HCT116 (cell line): ENCODE data around the gene FLVCR1. TPM values are rescaled to one million over a fixed set of nuclear protein-coding genes. Genes with fewer than 3 reads are reported as not detected.
"Not testable (repeated sequence)": the region's sequence is repeated elsewhere in the genome, so short reads cannot be mapped to it uniquely, and the experiment has no call there.

Source experiments
- ATAC-seq: fragments of 200-7000 bp; cut with Tn5 transposase; 2 replicates; pipeline ENCODE4 v1.9.1; 2020; ENCODE audit warnings: mild to moderate bottlenecking, moderate library complexity
- BruUV-seq: library from RNA; stranded (reverse); fragments of 400-500 nt; replicated peaks from 2 replicates; lab custom pipeline; 2021; lab: Mats Ljungman, UMichigan
- CTCF ChIA-PET: fragments of 300-600 bp; sonication (Branson Sonifier 250); formaldehyde crosslinking; loops from one replicate; lab custom pipeline; 2021; ENCODE audit warnings: antibody characterized with exemption; lab: Charles Lee
- POLR2A ChIA-PET: fragments of 300-600, 350-600 bp; sonication (Branson Sonifier 250); formaldehyde crosslinking; loops from one replicate; lab custom pipeline; 2021; ENCODE audit warnings: antibody characterized with exemption; lab: Charles Lee
- RAD21 ChIA-PET, 2 experiments: fragments of 300-600 bp; sonication (Branson Sonifier 250); formaldehyde crosslinking; loops; one replicate each; lab custom pipeline; 2023; ENCODE audit warnings: low total read pairs in 2 of 2; ENCODE audit not compliant: uncharacterized antibody in 2 of 2, unreplicated experiment in 2 of 2, low non-redundant PET in 1 of 2; lab: Charles Lee
- DNase-seq: peaks from one replicate; pipeline ENCODE4 v3.0.0-alpha.2; 2010; ENCODE audit warnings: low read depth, low spot score
- H2AFZ ChIP-seq: fragments of 200-600 bp; shearing (Covaris generic), sonication (generic); 2 replicates; pipeline ENCODE4 v1.6.1; 2017; ENCODE audit warnings: low read depth, mixed run types, mixed read lengths, antibody characterized with exemption, low read length; ENCODE audit not compliant: poor library complexity, severe bottlenecking
- H3K27ac ChIP-seq: 2 replicates; pipeline ENCODE4 v1.5.1; 2012; ENCODE audit warnings: low read depth, low read length
- H3K27me3 ChIP-seq: fragments of 200-600 bp; sonication (generic); 2 replicates; pipeline ENCODE4 v1.6.1; 2016; ENCODE audit warnings: mixed run types, low read length, mixed read lengths; ENCODE audit not compliant: insufficient read depth
- H3K36me3 ChIP-seq, 2 experiments: fragments of 200-500 bp in 1 of 2; fragments of 200-600 bp in 1 of 2; sonication (Bioruptor generic) in 1 of 2; sonication (generic) in 1 of 2; 2 replicates each; pipeline versions ENCODE4 v1.5.1 to v1.6.1; 2014 to 2016; ENCODE audit warnings: low read length in 2 of 2, inconsistent platforms in 1 of 2, mixed read lengths in 1 of 2, mixed run types in 1 of 2; ENCODE audit not compliant: insufficient read depth in 2 of 2, control insufficient read depth in 1 of 2
- H3K4me1 ChIP-seq, 2 experiments: fragments of 200-600 bp in 1 of 2; sonication (generic) in 1 of 2; 2 replicates each; pipeline versions ENCODE4 v1.5.1 to v1.6.1; 2012 to 2017; ENCODE audit warnings: low read length in 2 of 2, inconsistent platforms in 1 of 2, mild to moderate bottlenecking in 1 of 2, mixed read lengths in 1 of 2, mixed run types in 1 of 2, moderate library complexity in 1 of 2; ENCODE audit not compliant: insufficient read depth in 2 of 2, control insufficient read depth in 1 of 2
- H3K4me2 ChIP-seq: fragments of 200-600 bp; sonication (generic); 2 replicates; pipeline ENCODE4 v1.6.1; 2017; ENCODE audit warnings: mixed run types, low read length, mixed read lengths
- H3K4me3 ChIP-seq, 2 experiments: fragments of 200-600 bp in 1 of 2; sonication (generic) in 1 of 2; replicated peaks in 1 of 2; 2 replicates each; pipeline ENCODE4 v1.5.1; 2011 to 2016; ENCODE audit warnings: low read length in 2 of 2, control low read depth in 1 of 2, low read depth in 1 of 2, mild to moderate bottlenecking in 1 of 2, mixed read lengths in 1 of 2, mixed run types in 1 of 2
- H3K79me2 ChIP-seq: fragments of 200-600 bp; sonication (generic); 2 replicates; pipeline ENCODE4 v1.6.1; 2017; ENCODE audit warnings: mild to moderate bottlenecking, mixed run types, low read length, moderate library complexity, mixed read lengths; ENCODE audit not compliant: insufficient read depth
- H3K9ac ChIP-seq: fragments of 200-600 bp; sonication (generic); 2 replicates; pipeline ENCODE4 v1.6.1; 2016; ENCODE audit warnings: low read length, mixed read lengths
- H3K9me2 ChIP-seq: fragments of 200-600 bp; sonication (generic), shearing (Covaris generic); 2 replicates; pipeline ENCODE4 v1.6.1; 2017; ENCODE audit warnings: mixed run types, mild to moderate bottlenecking, moderate library complexity; ENCODE audit not compliant: insufficient read depth
- H3K9me3 ChIP-seq, 2 experiments: fragments of 200-500 bp in 1 of 2; fragments of 200-600 bp in 1 of 2; sonication (Bioruptor generic) in 1 of 2; sonication (generic) in 1 of 2; 2 replicates each; pipeline ENCODE4 v1.6.1; 2014 to 2017; ENCODE audit warnings: low read length in 2 of 2, mixed read lengths in 2 of 2, inconsistent platforms in 1 of 2, low read depth in 1 of 2, mild to moderate bottlenecking in 1 of 2, mixed run types in 1 of 2, moderate library complexity in 1 of 2; ENCODE audit not compliant: control insufficient read depth in 1 of 2, insufficient read depth in 1 of 2
- H4K20me1 ChIP-seq: fragments of 200-600 bp; sonication (generic), shearing (Covaris generic); 2 replicates; pipeline ENCODE4 v1.6.1; 2017; ENCODE audit warnings: mixed run types, mild to moderate bottlenecking, moderate library complexity; ENCODE audit not compliant: insufficient read depth
- EZH2phosphoT487 ChIP-seq: fragments of 200-600 bp; IDR thresholded peaks from 2 replicates; pipeline ENCODE4 v1.6.1; 2018; ENCODE audit warnings: antibody characterized with exemption, borderline replicate concordance
- MAX ChIP-seq: IDR thresholded peaks from 2 replicates; pipeline ENCODE4 v1.6.1; 2012
- RAD21 ChIP-seq: IDR thresholded peaks from 2 replicates; pipeline ENCODE4 v1.6.1; 2012; ENCODE audit warnings: low read depth, mild to moderate bottlenecking
- REST ChIP-seq: IDR thresholded peaks from 2 replicates; pipeline ENCODE4 v1.6.1; 2012; ENCODE audit warnings: low read depth
- YY1 ChIP-seq: IDR thresholded peaks from 2 replicates; pipeline ENCODE4 v1.6.1; 2011; ENCODE audit warnings: low read length, low read depth, moderate library complexity, mild to moderate bottlenecking; ENCODE audit not compliant: insufficient replicate concordance; ENCODE audit errors: extremely low read depth
- ZFX ChIP-seq: fragments of 450-650 bp; IDR thresholded peaks from 2 replicates; pipeline ENCODE4 v1.6.1; 2017
- intact Hi-C: fragments of 100-400 bp; cut with micrococcal nuclease; formaldehyde crosslinking; loops from 2 replicates; pipeline ENCODE4 v1.10.0; 2022
- total RNA-seq: library from RNA; stranded (reverse); gene quantifications from one replicate; pipeline ENCODE4 v1.2.1, GENCODE V29; 2021; ENCODE audit not compliant: unreplicated experiment
- TF ChIP-seq, protein P1 (sequence below), 3 experiments: fragments of 200-600 bp in 1 of 3; sonication (generic) in 1 of 3; IDR thresholded peaks in 2 of 3; conservative IDR thresholded peaks in 1 of 3; 2 replicates each; pipeline ENCODE4 v1.5.1; 2012 to 2017; ENCODE audit warnings: low read depth in 2 of 3, low read length in 2 of 3, antibody characterized with exemption in 1 of 3, borderline replicate concordance in 1 of 3, control low read depth in 1 of 3, mild to moderate bottlenecking in 1 of 3, mixed read lengths in 1 of 3, mixed run types in 1 of 3, moderate library complexity in 1 of 3; ENCODE audit not compliant: insufficient read depth in 1 of 3

The FLVCR1 gene
- total RNA-seq, 1 experiment from 2014 or later: 19.0 TPM

DNA sequence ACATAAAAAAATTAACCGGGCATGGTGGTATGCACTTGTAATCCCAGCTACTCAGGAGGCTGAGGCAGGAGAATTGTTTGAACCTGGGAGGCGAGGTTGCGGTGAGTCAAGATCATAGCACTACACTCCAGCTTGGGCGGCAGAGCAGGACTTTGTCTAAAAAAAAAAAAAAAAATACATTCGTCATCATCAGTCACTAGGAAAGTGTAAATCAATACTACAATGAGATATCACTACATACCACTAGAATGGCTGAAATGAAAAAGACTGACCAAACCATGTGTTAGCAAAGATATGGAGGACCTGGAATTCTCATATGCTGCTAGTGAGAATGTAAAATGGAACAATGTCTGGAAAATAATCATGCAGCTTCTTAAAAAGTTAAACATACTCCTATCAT lies 19.9 kb upstream of the FLVCR1 start (continued):
- TF ChIP-seq REST (no peak), EZH2phosphoT487 (no peak)

DNA sequence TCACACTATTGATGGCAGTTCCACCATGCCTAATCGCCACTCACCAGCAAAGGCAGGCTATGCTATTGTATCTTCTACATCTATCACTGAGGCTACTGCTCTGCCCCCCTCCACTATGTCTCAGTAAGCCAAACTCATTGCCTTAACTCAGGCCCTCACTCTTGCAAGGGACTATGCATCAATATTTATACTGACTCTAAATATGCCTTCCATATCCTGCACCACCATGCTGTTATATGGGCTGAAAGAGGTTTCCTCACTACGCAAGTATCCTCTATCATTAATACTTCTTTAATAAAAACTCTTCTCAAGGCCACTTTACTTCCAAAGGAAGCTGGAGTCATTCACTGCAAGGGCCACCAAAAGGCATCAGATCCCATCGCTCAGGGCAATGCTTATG lies 13.6 kb upstream of the FLVCR1 start:
- intact Hi-C loops, ATAC-seq, H3K36me3 ChIP-seq, POLR2A ChIA-PET, RAD21 ChIA-PET, H3K4me2 ChIP-seq, DNase-seq, H3K4me3 ChIP-seq, BruUV-seq, H3K79me2 ChIP-seq, H3K9me3 ChIP-seq, H4K20me1 ChIP-seq, H3K27me3 ChIP-seq, H3K27ac ChIP-seq, H3K9me2 ChIP-seq, H3K9ac ChIP-seq, H2AFZ ChIP-seq, CTCF ChIA-PET, H3K4me1 ChIP-seq: not testable (repeated sequence)

- RAD21 ChIA-PET: no interaction called here
- no peaks in the 10 kb centered on the region for H3K36me3 ChIP-seq
- H3K9ac ChIP-seq: no peak within 1 kb of the TSS
- H3K4me1 ChIP-seq: no peaks in the 10 kb centered on the region
- BruUV-seq: no TSS peak
- H3K4me3 ChIP-seq: no peak within 1 kb of the TSS
- no peaks in the 10 kb centered on the region for H3K79me2 ChIP-seq
- no peak within 1 kb of the TSS for H3K4me2 ChIP-seq
- no peak within 1 kb of the TSS for H3K27ac ChIP-seq
- peaks cover 0 to 7% of the 10 kb centered on the region in 2 experiments; a peak in 2 of 4 replicates for H3K9me3 ChIP-seq
- H2AFZ ChIP-seq: no peak within 1 kb of the TSS
- ATAC-seq (no peak), DNase-seq (no peak)
- POLR2A ChIA-PET: interaction anchor here (1.9 kb wide), 1 partner anchor 10 kb away, joined by 9 read pairs; the partner anchor contains the start of gene FLVCR1
- CTCF ChIA-PET: no interaction called here
- TF ChIP-seq REST (no peak), MAX (no peak), RAD21 (no peak), ZFX (no peak), EZH2phosphoT487 (no peak), YY1 (no peak)
- TF ChIP-seq, protein P1, sequence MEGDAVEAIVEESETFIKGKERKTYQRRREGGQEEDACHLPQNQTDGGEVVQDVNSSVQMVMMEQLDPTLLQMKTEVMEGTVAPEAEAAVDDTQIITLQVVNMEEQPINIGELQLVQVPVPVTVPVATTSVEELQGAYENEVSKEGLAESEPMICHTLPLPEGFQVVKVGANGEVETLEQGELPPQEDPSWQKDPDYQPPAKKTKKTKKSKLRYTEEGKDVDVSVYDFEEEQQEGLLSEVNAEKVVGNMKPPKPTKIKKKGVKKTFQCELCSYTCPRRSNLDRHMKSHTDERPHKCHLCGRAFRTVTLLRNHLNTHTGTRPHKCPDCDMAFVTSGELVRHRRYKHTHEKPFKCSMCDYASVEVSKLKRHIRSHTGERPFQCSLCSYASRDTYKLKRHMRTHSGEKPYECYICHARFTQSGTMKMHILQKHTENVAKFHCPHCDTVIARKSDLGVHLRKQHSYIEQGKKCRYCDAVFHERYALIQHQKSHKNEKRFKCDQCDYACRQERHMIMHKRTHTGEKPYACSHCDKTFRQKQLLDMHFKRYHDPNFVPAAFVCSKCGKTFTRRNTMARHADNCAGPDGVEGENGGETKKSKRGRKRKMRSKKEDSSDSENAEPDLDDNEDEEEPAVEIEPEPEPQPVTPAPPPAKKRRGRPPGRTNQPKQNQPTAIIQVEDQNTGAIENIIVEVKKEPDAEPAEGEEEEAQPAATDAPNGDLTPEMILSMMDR (IDR thresholded peaks at IDR 0.05 in 2 of 3, conservative IDR thresholded peaks at IDR 0.05 in 1 of 3; ENCODE audit: borderline replicate concordance in 1 of 3, insufficient read depth in 1 of 3, low read depth in 2 of 3, low read length in 2 of 3): no peak
- H3K9me2 ChIP-seq: no peaks in the 10 kb centered on the region
- H4K20me1 ChIP-seq: no peaks in the 10 kb centered on the region
- intact Hi-C loops: no loop called here
- no peaks in the 10 kb centered on the region for H3K27me3 ChIP-seq
Observed at GRCh38 chr1:212847549-212847948, 10.5 kb upstream of the FLVCR1 start, which contains the start of gene SPATA45. Gene SPATA45, minus strand, starts transcription at chr1:212847649. Its CDS starts 11,500 bp downstream, at chr1:212836149.
